T-helper 1 cell treated with Interleukin-12 subunit alpha and Interleukin-12 subunit beta and Interleukin-4 antibody, amounts not matched to agents 30 μg/mL and 1 μg/mL, for 36 hours (primary cell): Measurements from ENCODE around the gene CACNG5.
A peak's percentile ranks its signal among the peaks of the same experiment; 100 is the strongest.

Experiments
- H3K27ac Mint-ChIP-seq: one replicate; pipeline ENCODE4 v1.8.0; 2021; ENCODE audit warnings: mild to moderate bottlenecking, mixed read lengths
- H3K27me3 Mint-ChIP-seq: one replicate; pipeline ENCODE4 v1.8.0; 2021; ENCODE audit warnings: low read depth, mixed read lengths
- H3K36me3 Mint-ChIP-seq: one replicate; pipeline ENCODE4 v1.8.0; 2021; ENCODE audit warnings: low read depth, mixed read lengths
- H3K4me1 Mint-ChIP-seq: one replicate; pipeline ENCODE4 v1.8.0; 2021; ENCODE audit warnings: low read depth, mixed read lengths
- H3K4me3 Mint-ChIP-seq: one replicate; pipeline ENCODE4 v1.8.0; 2021; ENCODE audit warnings: mild to moderate bottlenecking, moderate library complexity, mixed read lengths
- H3K9me3 Mint-ChIP-seq: one replicate; pipeline ENCODE4 v1.8.0; 2021; ENCODE audit warnings: mixed read lengths

Gene CACNG5, protein sequence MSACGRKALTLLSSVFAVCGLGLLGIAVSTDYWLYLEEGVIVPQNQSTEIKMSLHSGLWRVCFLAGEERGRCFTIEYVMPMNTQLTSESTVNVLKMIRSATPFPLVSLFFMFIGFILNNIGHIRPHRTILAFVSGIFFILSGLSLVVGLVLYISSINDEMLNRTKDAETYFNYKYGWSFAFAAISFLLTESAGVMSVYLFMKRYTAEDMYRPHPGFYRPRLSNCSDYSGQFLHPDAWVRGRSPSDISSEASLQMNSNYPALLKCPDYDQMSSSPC

DNA sequence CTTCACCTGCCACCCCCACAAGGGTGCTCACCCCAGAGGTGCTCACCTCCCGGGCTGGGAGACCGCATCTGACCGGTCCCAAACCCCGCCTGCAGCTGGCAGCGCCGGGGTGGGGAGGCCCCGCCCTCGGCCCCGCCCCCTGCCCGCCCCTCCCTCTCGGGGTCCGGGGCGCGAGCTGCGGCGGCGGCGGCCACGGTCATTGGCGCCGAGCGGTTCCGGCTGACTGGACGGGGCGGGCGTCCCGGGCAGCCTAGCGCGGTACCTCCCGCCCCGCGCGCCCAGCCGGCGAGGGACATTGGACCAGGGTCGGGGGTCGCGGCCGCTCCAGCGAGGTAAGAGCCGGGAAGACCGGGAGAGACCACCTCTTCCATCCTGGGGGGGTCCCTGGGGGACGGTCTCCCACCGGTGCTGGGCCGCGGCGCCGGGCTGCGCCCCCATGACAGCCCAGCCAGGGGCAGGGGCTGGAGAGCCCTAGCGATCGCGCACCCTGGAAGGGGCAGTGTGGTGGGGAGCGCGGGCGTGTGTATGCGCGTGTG, at the start of gene CACNG5:
TSS of gene CACNG5 (plus strand) at position 199 of the 536 bp plus-strand sequence. CDS start 42,216 bp downstream, outside the sequence.
- no peaks in the 10 kb centered on the region for H3K36me3 Mint-ChIP-seq
- no peaks in the 10 kb centered on the region for H3K9me3 Mint-ChIP-seq
- no peak within 1 kb of the TSS for H3K4me3 Mint-ChIP-seq
- no peak within 1 kb of the TSS for H3K27ac Mint-ChIP-seq
- peaks cover 52% of the 10 kb centered on the region for H3K27me3 Mint-ChIP-seq
- peaks cover 2% of the 10 kb centered on the region for H3K4me1 Mint-ChIP-seq

DNA sequence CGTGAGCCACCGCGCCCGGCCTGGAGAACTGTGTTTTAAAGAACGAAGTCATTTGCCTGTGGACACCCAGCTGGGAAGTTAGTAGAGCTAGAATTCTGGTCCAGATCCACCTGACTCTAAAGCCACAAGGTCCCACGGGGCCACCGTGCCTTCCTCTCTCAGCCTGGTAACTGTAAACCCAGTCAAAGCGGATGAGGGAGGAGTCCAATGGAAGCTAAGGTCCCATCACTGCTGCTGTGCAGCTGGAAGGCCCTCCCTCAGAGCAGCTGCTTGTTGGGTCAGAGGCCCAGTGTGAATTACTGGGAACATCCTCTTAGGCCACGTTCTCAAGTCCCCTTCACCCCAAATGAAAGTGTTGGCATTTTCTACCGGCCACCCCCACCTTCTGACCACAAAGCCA, 48.8 kb upstream of the CACNG5 start:
- no peak overlapping the region for H3K4me3 Mint-ChIP-seq
- H3K36me3 Mint-ChIP-seq, result peaks cover 20% of the 10 kb centered on the region
- H3K27ac Mint-ChIP-seq, result no peak overlapping the region
- H3K27me3 Mint-ChIP-seq, result no peaks in the 10 kb centered on the region
- H3K9me3 Mint-ChIP-seq, result no peaks in the 10 kb centered on the region
- peaks cover 4% of the 10 kb centered on the region for H3K4me1 Mint-ChIP-seq

DNA sequence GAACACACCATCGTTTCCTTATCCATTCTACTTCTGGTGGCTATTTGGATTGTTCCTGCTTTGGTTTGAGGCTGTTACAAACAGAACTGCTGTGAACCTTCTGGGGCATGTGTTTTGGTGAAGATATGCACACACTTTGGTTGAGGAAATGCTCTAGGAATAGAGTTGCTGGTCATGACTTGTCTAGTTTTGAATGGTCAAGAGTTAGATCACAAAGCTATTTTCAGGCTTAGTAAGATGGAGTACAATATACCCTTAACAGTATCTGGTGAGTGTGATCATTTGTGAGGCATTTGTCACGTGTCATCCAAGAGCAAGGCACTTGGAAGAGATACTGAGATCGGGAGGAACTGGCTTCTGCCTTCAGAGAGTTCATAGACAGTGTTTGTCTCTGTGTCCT, 47.0 kb upstream of the CACNG5 start:
- Mint-ChIP-seq H3K27ac (no peak overlapping the region), H3K4me3 (no peak overlapping the region), H3K9me3 (no peaks in the 10 kb centered on the region), H3K27me3 (no peaks in the 10 kb centered on the region), H3K4me1 (peaks cover 9% of the 10 kb centered on the region), H3K36me3 (peaks cover 31% of the 10 kb centered on the region)

DNA sequence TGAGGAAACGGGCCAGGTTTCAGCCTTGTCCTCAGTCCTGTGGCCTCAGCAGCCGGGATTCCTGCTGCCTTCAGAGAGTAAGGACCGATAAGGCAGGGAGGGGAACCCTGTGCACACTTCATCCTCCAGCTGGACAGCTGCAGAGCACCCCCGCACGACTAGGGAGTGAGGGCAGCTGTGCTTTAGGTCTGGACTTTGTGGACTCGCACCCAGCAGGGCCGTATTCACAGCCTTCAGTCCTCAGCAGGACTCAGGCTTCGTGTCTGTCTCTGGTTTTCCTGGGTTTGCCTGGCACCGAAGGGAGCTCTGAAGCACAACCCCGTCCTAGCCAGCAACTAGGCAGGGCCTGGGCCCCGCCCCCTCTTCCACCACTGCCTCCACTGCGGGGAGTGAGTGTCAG, 45.8 kb upstream of the CACNG5 start:
- Mint-ChIP-seq H3K36me3 (peaks cover 36% of the 10 kb centered on the region), H3K27ac (no peak overlapping the region), H3K4me1 (peaks cover 9% of the 10 kb centered on the region), H3K4me3 (no peak overlapping the region), H3K27me3 (no peaks in the 10 kb centered on the region), H3K9me3 (no peaks in the 10 kb centered on the region)

DNA sequence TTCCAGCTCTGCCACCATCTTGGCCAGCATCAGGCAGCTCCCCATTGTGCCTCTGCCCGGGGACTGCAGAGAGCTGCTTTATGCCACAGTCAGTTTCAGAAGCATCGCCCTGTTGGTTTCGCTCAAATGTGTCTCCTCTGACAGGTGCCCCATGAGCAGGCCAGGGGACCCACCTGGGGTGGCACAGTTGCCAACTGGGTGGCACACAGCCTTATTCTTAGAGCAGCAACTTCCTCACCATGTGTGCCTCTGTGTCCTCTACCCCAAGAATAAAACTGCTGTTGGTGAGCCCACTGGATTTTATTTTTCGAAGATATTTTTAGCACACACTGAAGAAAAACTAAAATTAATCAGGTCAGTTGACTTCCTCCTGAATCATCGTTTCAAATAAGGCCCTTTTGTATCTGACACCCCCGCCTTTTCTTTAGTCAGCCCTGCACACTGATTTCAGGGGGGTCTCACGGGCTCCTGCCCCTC, 44.9 kb upstream of the CACNG5 start:
- Mint-ChIP-seq H3K9me3 (no peaks in the 10 kb centered on the region), H3K27ac (no peak overlapping the region), H3K4me3 (no peak overlapping the region), H3K4me1 (peaks cover 9% of the 10 kb centered on the region), H3K36me3 (peaks cover 38% of the 10 kb centered on the region), H3K27me3 (no peaks in the 10 kb centered on the region)

DNA sequence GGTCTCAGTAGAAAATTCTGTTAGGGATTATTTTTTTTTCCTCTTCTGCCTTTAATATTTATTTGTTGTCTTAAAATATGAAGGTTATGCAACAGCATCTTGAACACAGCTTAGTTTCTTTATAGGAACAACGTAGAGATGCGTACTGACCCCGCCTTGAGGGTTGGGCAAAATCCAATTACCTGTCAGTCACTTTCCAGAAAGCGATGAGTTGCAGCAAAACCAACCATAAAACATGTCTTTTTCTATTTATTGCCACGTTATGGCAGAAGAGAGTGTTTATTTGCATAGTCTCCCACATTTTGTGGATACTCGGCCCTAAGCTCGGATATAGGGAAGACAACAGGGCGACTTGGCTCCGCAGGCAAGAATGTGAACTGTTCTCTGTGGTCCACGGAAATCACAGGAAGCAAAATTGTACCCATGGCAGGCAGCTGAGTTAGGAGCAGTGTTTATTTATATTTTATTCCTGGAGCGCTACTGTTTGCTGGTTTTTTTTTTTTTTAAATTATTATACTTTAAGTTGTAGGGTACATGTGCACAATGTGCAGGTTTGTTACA, 44.3 kb upstream of the CACNG5 start:
- Mint-ChIP-seq H3K36me3 (peaks cover 42% of the 10 kb centered on the region), H3K9me3 (no peaks in the 10 kb centered on the region), H3K4me1 (peaks cover 9% of the 10 kb centered on the region), H3K27me3 (no peaks in the 10 kb centered on the region), H3K4me3 (no peak overlapping the region), H3K27ac (no peak overlapping the region)

DNA sequence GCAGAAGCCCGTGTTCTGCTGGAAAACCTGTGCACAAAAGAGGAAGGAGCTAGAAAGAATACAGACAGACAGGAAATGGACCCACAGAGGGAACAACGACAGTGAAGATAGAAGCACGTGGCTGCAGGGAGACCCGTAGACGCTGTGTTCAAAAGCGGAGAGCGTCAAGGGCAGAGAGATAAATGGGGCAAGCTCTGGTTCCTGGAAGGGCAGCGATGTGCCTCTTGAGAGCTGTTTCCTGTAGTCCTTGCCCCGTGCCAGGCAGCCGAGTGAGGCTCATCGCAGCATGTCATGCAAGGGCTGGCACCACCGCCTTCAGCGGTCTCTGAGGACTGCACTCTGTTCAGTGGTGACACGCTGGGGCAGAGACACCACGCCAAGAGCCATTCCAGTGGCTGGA, 43.6 kb upstream of the CACNG5 start:
- peaks cover 3% of the 10 kb centered on the region for H3K9me3 Mint-ChIP-seq
- peaks cover 9% of the 10 kb centered on the region for H3K4me1 Mint-ChIP-seq
- H3K27me3 Mint-ChIP-seq, result no peaks in the 10 kb centered on the region
- peaks cover 48% of the 10 kb centered on the region for H3K36me3 Mint-ChIP-seq
- peak overlapping the region; percentile 7 for H3K27ac Mint-ChIP-seq
- no peak overlapping the region for H3K4me3 Mint-ChIP-seq

DNA sequence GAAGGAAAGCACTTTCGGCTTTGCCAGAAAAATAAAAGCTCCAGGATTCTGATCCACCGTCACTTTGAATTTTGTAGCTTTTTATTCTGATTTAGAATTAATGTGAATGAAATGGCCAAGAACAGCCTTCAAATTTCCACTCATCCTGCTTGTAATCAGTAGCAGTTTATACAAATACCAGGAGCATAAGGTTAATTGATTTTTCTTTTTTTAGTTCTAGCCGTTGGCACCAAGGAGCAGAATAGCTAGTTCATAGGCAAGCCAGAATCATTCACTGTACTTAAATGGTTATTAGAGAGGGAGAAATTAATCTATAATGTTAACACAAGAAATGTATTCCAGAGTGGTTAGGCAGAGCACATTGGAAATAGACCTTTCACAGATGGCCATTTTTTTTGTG, 41.1 kb upstream of the CACNG5 start:
- no peaks in the 10 kb centered on the region for H3K27me3 Mint-ChIP-seq
- no peak overlapping the region for H3K4me3 Mint-ChIP-seq
- H3K4me1 Mint-ChIP-seq, result peaks cover 9% of the 10 kb centered on the region
- no peak overlapping the region for H3K27ac Mint-ChIP-seq
- H3K36me3 Mint-ChIP-seq, result peaks cover 56% of the 10 kb centered on the region
- H3K9me3 Mint-ChIP-seq, result peaks cover 12% of the 10 kb centered on the region

DNA sequence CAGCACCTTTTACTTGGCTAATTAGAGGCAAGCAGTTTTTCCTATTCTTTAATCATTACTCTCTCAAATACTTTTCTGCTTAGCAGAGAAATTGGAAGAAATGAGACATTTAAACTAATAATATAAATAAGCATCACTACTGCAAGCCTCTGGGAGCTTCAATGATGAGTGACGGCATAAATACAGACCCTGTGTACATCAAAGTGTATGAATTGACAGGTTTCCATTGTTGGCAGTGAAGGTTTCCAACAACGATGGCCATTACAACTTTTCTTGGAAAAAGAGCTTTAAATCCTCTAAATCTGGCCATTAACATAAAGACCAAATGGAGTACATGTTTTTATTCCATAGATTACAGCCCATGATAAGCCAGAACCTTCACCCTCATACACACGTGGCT, 39.4 kb upstream of the CACNG5 start:
- Mint-ChIP-seq H3K4me3 (no peak overlapping the region), H3K9me3 (peaks cover 18% of the 10 kb centered on the region), H3K27me3 (no peaks in the 10 kb centered on the region), H3K36me3 (peaks cover 57% of the 10 kb centered on the region), H3K27ac (no peak overlapping the region), H3K4me1 (peaks cover 11% of the 10 kb centered on the region)

DNA sequence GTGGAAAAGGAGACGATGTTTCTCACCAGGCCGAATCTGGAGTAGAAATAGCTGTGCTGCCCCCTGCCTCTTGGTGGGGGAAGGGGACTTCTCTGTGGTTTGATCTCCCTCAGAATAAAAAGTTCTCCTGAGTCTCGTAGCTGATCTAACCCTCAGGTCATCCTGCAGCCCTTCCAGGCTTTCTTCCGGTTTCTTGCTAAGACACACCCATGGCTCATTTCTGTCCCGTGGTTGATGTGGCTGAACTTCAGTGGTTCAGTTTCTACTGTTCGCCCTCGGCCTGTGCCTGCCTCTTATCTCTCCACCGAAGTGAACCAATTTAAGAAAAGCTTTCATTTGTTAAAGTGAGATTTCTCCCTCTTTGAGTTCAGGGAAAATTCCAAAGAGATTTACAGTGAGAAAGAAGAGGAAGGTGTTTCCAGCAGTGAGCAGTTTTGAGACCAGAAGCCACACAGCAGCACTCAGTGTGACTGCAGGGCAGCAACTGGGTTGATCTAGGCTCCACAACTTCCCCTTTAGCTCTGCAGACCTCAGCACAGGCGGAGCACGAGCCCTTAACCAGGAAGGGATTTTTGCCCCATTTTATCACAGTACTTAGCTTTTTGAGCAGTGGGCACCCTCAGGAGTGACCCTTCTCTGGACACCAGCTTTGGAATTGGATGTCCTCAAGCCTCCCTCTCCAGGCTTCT, 34.9 kb upstream of the CACNG5 start:
- Mint-ChIP-seq H3K9me3 (peaks cover 18% of the 10 kb centered on the region), H3K27ac (peak overlapping the region; percentile 69), H3K4me3 (no peak overlapping the region), H3K36me3 (peaks cover 45% of the 10 kb centered on the region), H3K27me3 (no peaks in the 10 kb centered on the region), H3K4me1 (peaks cover 2% of the 10 kb centered on the region)

DNA sequence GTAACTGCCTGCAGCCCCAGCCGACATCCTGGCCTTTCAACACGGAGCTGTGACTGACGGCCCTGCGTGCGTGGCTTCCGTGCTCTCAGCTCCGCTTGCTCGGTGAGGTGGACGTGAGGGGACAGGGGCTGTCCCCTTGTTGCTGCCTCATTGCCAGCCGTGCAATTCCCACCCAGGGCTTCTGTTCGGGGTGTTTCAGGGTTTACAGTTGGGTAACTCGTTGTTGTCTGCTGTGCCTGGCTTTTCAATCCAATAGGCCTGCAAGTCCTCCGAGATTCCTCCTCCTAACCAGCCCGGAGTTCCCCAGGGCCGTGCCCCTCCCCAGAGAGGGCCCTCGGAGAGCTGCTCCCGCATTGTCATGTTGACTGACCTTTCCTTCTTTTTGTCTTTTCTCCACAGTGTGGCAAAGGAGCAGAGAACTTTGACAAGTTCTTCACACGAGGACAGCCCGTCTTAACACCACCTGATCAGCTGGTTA, 31.4 kb upstream of the CACNG5 start:
- Mint-ChIP-seq H3K27ac (no peak overlapping the region), H3K4me3 (no peak overlapping the region), H3K36me3 (peaks cover 25% of the 10 kb centered on the region), H3K9me3 (peaks cover 6% of the 10 kb centered on the region), H3K4me1 (peaks cover 13% of the 10 kb centered on the region), H3K27me3 (no peaks in the 10 kb centered on the region)

DNA sequence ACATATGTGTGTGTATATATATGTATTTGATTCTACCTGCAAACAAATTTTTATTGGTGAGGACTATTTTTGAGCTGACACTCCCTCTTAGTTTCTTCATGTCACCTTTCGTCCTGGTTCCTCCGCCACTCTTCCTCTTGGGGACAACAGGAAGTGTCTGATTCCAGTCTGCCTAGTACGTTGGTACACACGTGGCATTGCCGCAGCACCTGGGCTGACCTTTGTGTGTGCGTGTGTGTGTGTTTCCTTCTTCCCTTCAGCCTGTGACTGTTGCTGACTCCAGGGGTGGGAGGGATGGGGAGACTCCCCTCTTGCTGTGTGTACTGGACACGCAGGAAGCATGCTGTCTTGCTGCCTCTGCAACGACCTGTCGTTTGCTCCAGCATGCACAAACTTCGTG, 29.4 kb upstream of the CACNG5 start:
- Mint-ChIP-seq H3K9me3 (no peaks in the 10 kb centered on the region), H3K27ac (no peak overlapping the region)

DNA sequence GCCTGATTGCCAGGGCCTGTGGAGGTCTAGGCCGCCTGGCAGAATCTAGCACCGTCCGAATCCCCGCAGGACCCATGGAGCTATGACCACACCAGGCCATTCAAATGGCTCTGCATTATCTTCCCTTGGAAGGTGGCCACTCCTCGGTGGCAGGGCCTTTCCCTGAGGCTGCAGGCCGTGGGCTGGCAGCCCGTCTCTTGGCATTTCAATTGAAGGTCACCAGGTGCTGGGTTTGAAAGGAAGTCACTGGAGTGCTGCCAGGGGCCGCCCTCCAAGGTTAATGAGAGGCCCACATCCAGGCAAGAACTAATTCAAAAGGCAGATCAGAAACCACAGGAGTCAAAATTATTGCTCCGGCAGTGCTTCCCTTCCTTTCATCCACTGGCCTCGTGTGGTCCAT, 27.7 kb upstream of the CACNG5 start:
- no peaks in the 10 kb centered on the region for H3K9me3 Mint-ChIP-seq
- H3K4me1 Mint-ChIP-seq, result peaks cover 11% of the 10 kb centered on the region
- no peak overlapping the region for H3K4me3 Mint-ChIP-seq
- H3K27me3 Mint-ChIP-seq, result no peaks in the 10 kb centered on the region
- no peak overlapping the region for H3K27ac Mint-ChIP-seq
- H3K36me3 Mint-ChIP-seq, result peaks cover 17% of the 10 kb centered on the region

More for the DNA sequence above, 29.4 kb upstream of the CACNG5 start:
- H3K4me3 Mint-ChIP-seq, result no peak overlapping the region
- peaks cover 11% of the 10 kb centered on the region for H3K4me1 Mint-ChIP-seq
- H3K27me3 Mint-ChIP-seq, result no peaks in the 10 kb centered on the region
- H3K36me3 Mint-ChIP-seq, result peaks cover 21% of the 10 kb centered on the region

DNA sequence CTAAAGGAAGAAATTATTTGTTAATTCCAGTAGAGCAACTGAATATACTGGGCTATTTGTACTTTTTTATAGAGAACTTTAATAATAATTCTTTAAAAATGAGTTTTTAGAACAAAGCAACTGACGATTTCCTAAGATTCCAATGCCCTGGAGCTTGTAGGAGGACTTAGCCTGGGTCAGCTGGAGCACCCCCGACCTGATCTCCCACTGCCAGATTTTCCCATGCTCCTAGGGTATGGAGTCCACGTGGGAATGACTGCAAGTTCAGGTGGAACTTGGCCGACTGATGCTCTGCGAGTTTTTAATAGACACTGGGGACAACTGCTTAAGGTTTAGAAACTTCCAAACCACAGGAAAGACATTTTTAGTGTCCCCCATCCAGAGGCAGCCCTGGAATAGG, 25.5 kb upstream of the CACNG5 start:
- Mint-ChIP-seq H3K36me3 (peaks cover 13% of the 10 kb centered on the region), H3K4me1 (peaks cover 11% of the 10 kb centered on the region), H3K27me3 (peaks cover 4% of the 10 kb centered on the region), H3K4me3 (no peak overlapping the region), H3K9me3 (no peaks in the 10 kb centered on the region), H3K27ac (no peak overlapping the region)
